Measurements from ENCODE around the gene STARD6. TPM values are rescaled to one million over a fixed set of nuclear protein-coding genes. Genes with fewer than 3 reads are reported as not detected.

The STARD6 gene
- total RNA-seq, 2 experiments from 2014 or later: not detected

DNA sequence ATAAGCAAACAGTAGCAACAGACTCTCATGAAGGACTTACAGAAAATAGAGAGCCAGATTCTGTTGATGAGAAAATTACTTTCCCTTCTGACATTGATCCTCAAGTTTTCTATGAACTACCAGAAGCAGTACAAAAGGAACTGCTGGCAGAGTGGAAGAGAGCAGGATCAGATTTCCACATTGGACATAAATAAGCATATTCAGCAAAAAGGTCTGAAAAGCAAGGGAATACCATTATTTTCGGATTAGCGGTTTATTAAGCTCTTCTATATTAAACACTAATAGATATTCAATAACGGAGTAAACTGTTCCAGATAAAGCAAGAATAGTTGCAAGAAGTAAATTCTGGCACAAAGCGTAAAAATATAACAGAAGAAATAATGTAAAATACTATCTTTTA lies 63.4 kb downstream of the STARD6 start:
- ChIA-PET POLR2A (no interaction called here), CTCF (ENCODE audit: unreplicated experiment) (no interaction called here)
- no peaks in the 10 kb centered on the region for H3K4me1 ChIP-seq (ENCODE audit: insufficient read depth, low read length, poor library complexity, severe bottlenecking)
- DNase-seq (ENCODE audit: low spot score): no peak
- H3K27ac ChIP-seq (ENCODE audit: low read depth, low read length, poor library complexity, severe bottlenecking): no peak overlapping the region
- no TSS peak for BruUV-seq (replicated peaks)
- no peak overlapping the region for H3K4me3 ChIP-seq (ENCODE audit: low read depth, low read length, poor library complexity, severe bottlenecking)
- H2AFZ ChIP-seq (ENCODE audit: low read length): no peak overlapping the region
- H3K9me3 ChIP-seq (ENCODE audit: low read length): no peaks in the 10 kb centered on the region
- intact Hi-C loops (cut with micrococcal nuclease; ENCODE audit: unreplicated experiment): no loop called here
- no peaks in the 10 kb centered on the region for H4K20me1 ChIP-seq (ENCODE audit: insufficient read depth, low read length)
- no peaks in the 10 kb centered on the region for H3K79me2 ChIP-seq (ENCODE audit: insufficient read depth, low read depth, low read length)
- no peaks in the 10 kb centered on the region for H3K9me2 ChIP-seq (ENCODE audit: insufficient read depth, low read length)
- TF ChIP-seq, protein P1, sequence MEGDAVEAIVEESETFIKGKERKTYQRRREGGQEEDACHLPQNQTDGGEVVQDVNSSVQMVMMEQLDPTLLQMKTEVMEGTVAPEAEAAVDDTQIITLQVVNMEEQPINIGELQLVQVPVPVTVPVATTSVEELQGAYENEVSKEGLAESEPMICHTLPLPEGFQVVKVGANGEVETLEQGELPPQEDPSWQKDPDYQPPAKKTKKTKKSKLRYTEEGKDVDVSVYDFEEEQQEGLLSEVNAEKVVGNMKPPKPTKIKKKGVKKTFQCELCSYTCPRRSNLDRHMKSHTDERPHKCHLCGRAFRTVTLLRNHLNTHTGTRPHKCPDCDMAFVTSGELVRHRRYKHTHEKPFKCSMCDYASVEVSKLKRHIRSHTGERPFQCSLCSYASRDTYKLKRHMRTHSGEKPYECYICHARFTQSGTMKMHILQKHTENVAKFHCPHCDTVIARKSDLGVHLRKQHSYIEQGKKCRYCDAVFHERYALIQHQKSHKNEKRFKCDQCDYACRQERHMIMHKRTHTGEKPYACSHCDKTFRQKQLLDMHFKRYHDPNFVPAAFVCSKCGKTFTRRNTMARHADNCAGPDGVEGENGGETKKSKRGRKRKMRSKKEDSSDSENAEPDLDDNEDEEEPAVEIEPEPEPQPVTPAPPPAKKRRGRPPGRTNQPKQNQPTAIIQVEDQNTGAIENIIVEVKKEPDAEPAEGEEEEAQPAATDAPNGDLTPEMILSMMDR (conservative IDR thresholded peaks at IDR 0.05; ENCODE audit: low read length): no peak
- H3K36me3 ChIP-seq (ENCODE audit: insufficient read depth, low read length): peaks cover 15% of the 10 kb centered on the region
- no peak overlapping the region for H3K4me2 ChIP-seq (ENCODE audit: low read length)

DNA sequence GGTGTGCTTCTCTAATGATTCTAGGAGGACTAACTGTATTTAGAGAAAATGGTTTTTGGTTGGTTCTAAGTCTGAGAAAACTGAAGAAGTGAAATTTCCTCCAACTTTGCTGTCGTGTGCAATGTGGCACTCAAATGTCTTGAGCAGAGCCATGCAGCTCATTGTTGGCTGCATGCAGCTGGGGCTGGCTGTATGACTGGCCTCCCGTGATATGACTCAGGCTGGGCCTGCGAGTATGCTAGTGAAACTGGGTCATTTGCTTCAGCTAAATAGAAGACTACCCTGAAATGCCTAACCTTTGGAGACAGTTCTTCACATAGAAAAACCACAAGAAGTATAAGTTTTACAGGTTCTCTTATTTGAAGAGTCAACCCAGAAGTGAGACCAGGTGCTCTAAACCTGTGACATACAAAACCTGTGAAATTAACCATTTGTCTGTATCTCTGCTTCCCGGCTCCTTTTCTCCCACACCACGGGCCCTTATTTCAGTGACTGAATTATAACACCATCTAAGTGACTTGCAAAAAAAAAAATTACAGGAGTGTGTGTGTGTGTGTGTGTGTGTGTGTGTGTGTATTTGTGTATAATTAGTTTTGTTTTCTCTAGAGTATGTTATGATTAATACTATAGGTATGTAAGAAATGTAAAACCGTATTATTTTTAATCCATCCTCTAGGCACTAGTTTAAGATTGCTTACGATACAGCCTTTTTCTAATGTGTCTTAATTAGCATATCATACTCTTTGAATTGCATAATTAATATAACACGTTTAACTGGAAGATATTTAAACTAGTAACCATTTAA lies 72.5 kb downstream of the STARD6 start:
- DNase-seq (ENCODE audit: low spot score): no peak
- Histone ChIP-seq H3K9me2 (ENCODE audit: insufficient read depth, low read length) (no peaks in the 10 kb centered on the region), H3K4me3 (ENCODE audit: low read depth, low read length, poor library complexity, severe bottlenecking) (no peak overlapping the region), H3K9me3 (ENCODE audit: low read length) (no peaks in the 10 kb centered on the region), H4K20me1 (ENCODE audit: insufficient read depth, low read length) (no peaks in the 10 kb centered on the region), H3K79me2 (ENCODE audit: insufficient read depth, low read depth, low read length) (no peaks in the 10 kb centered on the region), H3K36me3 (ENCODE audit: insufficient read depth, low read length) (peaks cover 52% of the 10 kb centered on the region), H2AFZ (ENCODE audit: low read length) (no peak overlapping the region), H3K4me1 (ENCODE audit: insufficient read depth, low read length, poor library complexity, severe bottlenecking) (no peaks in the 10 kb centered on the region), H3K27ac (ENCODE audit: low read depth, low read length, poor library complexity, severe bottlenecking) (no peak overlapping the region), H3K4me2 (ENCODE audit: low read length) (no peak overlapping the region)
- POLR2A ChIA-PET: no interaction called here
- TF ChIP-seq, protein P1 (conservative IDR thresholded peaks at IDR 0.05; ENCODE audit: low read length): no peak
- no peak for TF ChIP-seq EZH2phosphoT487 (IDR thresholded peaks at IDR 0.05; ENCODE audit: borderline replicate concordance, low read depth, low read length)
- no TSS peak for BruUV-seq (replicated peaks)
- intact Hi-C loops (cut with micrococcal nuclease; ENCODE audit: unreplicated experiment): no loop called here
- CTCF ChIA-PET (ENCODE audit: unreplicated experiment): no interaction called here

DNA sequence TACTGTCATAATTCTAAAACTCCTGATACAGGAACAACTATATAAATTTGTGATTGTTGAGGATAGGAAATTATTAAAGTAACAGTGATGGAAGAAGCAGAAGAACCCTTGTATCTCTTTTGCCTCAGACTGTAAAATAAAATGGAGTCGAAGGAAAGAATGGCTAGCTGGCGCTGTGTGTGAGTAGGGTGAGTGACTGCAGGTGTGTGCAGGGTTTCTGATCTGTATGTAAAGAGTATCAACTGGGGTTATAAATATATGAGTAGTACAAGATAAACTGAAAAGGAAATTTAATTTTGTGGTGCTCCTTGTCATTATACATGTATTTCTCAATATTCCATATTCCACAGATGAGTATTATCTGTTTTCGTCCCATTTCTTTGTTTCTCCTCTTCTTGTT lies 73.1 kb downstream of the STARD6 start:
- Histone ChIP-seq H3K4me2 (ENCODE audit: low read length) (no peak overlapping the region), H4K20me1 (ENCODE audit: insufficient read depth, low read length) (no peaks in the 10 kb centered on the region), H3K9me2 (ENCODE audit: insufficient read depth, low read length) (no peaks in the 10 kb centered on the region), H3K36me3 (ENCODE audit: insufficient read depth, low read length) (peaks cover 58% of the 10 kb centered on the region), H3K9me3 (ENCODE audit: low read length) (no peaks in the 10 kb centered on the region), H3K4me1 (ENCODE audit: insufficient read depth, low read length, poor library complexity, severe bottlenecking) (no peaks in the 10 kb centered on the region), H3K27ac (ENCODE audit: low read depth, low read length, poor library complexity, severe bottlenecking) (no peak overlapping the region), H3K79me2 (ENCODE audit: insufficient read depth, low read depth, low read length) (no peaks in the 10 kb centered on the region), H2AFZ (ENCODE audit: low read length) (no peak overlapping the region), H3K4me3 (ENCODE audit: low read depth, low read length, poor library complexity, severe bottlenecking) (no peak overlapping the region)
- intact Hi-C loops (cut with micrococcal nuclease; ENCODE audit: unreplicated experiment): no loop called here
- BruUV-seq (replicated peaks): no TSS peak
- ChIA-PET CTCF (ENCODE audit: unreplicated experiment) (no interaction called here), POLR2A (no interaction called here)
- DNase-seq (ENCODE audit: low spot score): no peak
- TF ChIP-seq EZH2phosphoT487 (IDR thresholded peaks at IDR 0.05; ENCODE audit: borderline replicate concordance, low read depth, low read length): no peak
- TF ChIP-seq, protein P1 (conservative IDR thresholded peaks at IDR 0.05; ENCODE audit: low read length): no peak
